H1 (cell line): Measurements from ENCODE around the gene TYW5. TPM values are rescaled to one million over a fixed set of nuclear protein-coding genes. Genes with fewer than 3 reads are reported as not detected.

Experiments used
- CTCF ChIA-PET: fragments of 300-600 bp; sonication (Branson Sonifier 250); formaldehyde crosslinking; loops from one replicate; lab custom pipeline; 2021; ENCODE audit not compliant: partially characterized antibody; lab: Charles Lee
- POLR2A ChIA-PET: fragments of 300-600 bp; sonication (Branson Sonifier 250); formaldehyde crosslinking; loops from one replicate; lab custom pipeline; 2021; ENCODE audit warnings: inconsistent platforms; ENCODE audit not compliant: partially characterized antibody; lab: Charles Lee
- DNase-seq, 2 experiments: peaks; one replicate each; pipeline versions ENCODE4 v3.0.0 to v3.0.0-alpha.2; 2010 to 2022; ENCODE audit warnings: low spot score in 2 of 2, low read depth in 1 of 2, mixed read lengths in 1 of 2
- FAIRE-seq: peaks from 2 replicates; lab custom pipeline; 2011; peaks lifted over from hg19 to GRCh38; lab: Jason Lieb, UNC
- H2AFZ ChIP-seq: 2 replicates; pipeline ENCODE4 v1.8.1; 2012; ENCODE audit warnings: low read length, inconsistent platforms
- H2AK5ac ChIP-seq: 2 replicates; pipeline ENCODE4 v1.6.1; 2013; ENCODE audit warnings: low read depth, low read length
- H2BK120ac ChIP-seq: replicated peaks from 2 replicates; pipeline ENCODE3; 2013; ENCODE audit warnings: low read depth, low read length, inconsistent platforms
- H2BK12ac ChIP-seq: 2 replicates; pipeline ENCODE4 v1.6.1; 2013; ENCODE audit warnings: low read depth, low read length
- H2BK15ac ChIP-seq: 2 replicates; pipeline ENCODE4 v1.6.1; 2013; ENCODE audit warnings: low read length
- H2BK20ac ChIP-seq: 2 replicates; pipeline ENCODE4 v1.6.1; 2013; ENCODE audit warnings: low read length
- H2BK5ac ChIP-seq: 2 replicates; pipeline ENCODE4 v1.6.1; 2013; ENCODE audit warnings: low read depth, low read length
- H3K14ac ChIP-seq: 2 replicates; pipeline ENCODE4 v1.6.1; 2013; ENCODE audit warnings: inconsistent platforms; ENCODE audit not compliant: insufficient read length
- H3K18ac ChIP-seq: 2 replicates; pipeline ENCODE4 v1.6.1; 2013; ENCODE audit warnings: low read length; ENCODE audit errors: extremely low read depth
- H3K23ac ChIP-seq: 2 replicates; pipeline ENCODE4 v1.6.1; 2013; ENCODE audit warnings: inconsistent platforms; ENCODE audit not compliant: insufficient read length
- H3K23me2 ChIP-seq: 2 replicates; pipeline ENCODE4 v1.6.1; 2013; ENCODE audit warnings: low read depth, low read length
- H3K27ac ChIP-seq: 2 replicates; pipeline ENCODE4 v1.6.1; 2011; ENCODE audit warnings: low read depth, low read length, inconsistent platforms
- H3K27me3 ChIP-seq, 4 experiments: replicated peaks in 1 of 4; 1 replicate in 1 of 4; 2 replicates in 3 of 4; pipeline versions ENCODE4 v1.6.1 to v1.8.1; 2011 to 2013; ENCODE audit warnings: low read length in 3 of 4, mild to moderate bottlenecking in 3 of 4, inconsistent platforms in 2 of 4, mixed read lengths in 2 of 4, moderate library complexity in 1 of 4; ENCODE audit not compliant: control insufficient read depth in 3 of 4, insufficient read depth in 3 of 4; ENCODE audit errors: extremely low read depth in 1 of 4
- H3K36me3 ChIP-seq, 4 experiments: 2 replicates each; pipeline versions ENCODE4 v1.6.1 to v1.8.1; 2011 to 2013; ENCODE audit warnings: mild to moderate bottlenecking in 4 of 4, low read length in 3 of 4, moderate library complexity in 2 of 4, control low read depth in 1 of 4, inconsistent platforms in 1 of 4; ENCODE audit not compliant: insufficient read depth in 4 of 4, control insufficient read depth in 2 of 4
- H3K4ac ChIP-seq: replicated peaks from 2 replicates; pipeline ENCODE3; 2013; ENCODE audit warnings: low read length, low read depth, mixed read lengths, inconsistent platforms; ENCODE audit not compliant: insufficient read length
- H3K4me1 ChIP-seq, 4 experiments: replicated peaks in 1 of 4; 1 replicate in 1 of 4; 2 replicates in 3 of 4; pipeline versions ENCODE4 v1.6.1 to v1.8.1; 2011 to 2013; ENCODE audit warnings: low read length in 3 of 4, inconsistent platforms in 2 of 4, mixed read lengths in 1 of 4; ENCODE audit not compliant: insufficient read depth in 4 of 4, control insufficient read depth in 3 of 4
- H3K4me2 ChIP-seq, 2 experiments: 2 replicates each; pipeline versions ENCODE4 v1.6.1 to v1.8.1; 2011 to 2013; ENCODE audit warnings: low read depth in 2 of 2, low read length in 2 of 2, control low read depth in 1 of 2, inconsistent platforms in 1 of 2, mild to moderate bottlenecking in 1 of 2; ENCODE audit not compliant: insufficient read depth in 1 of 2
- H3K4me3 ChIP-seq, 4 experiments: fragments of 200-600, 300-600 bp in 1 of 4; sonication (generic), shearing (Covaris generic), sonication (Bioruptor Twin) in 1 of 4; 2 replicates each; pipeline versions ENCODE4 v1.5.1 to v1.8.1; 2011 to 2016; ENCODE audit warnings: low read length in 4 of 4, low read depth in 3 of 4, control low read depth in 2 of 4, inconsistent platforms in 2 of 4, mild to moderate bottlenecking in 2 of 4, mixed read lengths in 1 of 4, moderate library complexity in 1 of 4; ENCODE audit not compliant: insufficient read depth in 2 of 4; ENCODE audit errors: extremely low read depth in 1 of 4
- H3K56ac ChIP-seq: replicated peaks from 2 replicates; pipeline ENCODE3; 2013; ENCODE audit warnings: low read depth, mild to moderate bottlenecking, mixed read lengths, low read length, inconsistent platforms; ENCODE audit not compliant: insufficient read length
- H3K79me1 ChIP-seq: 2 replicates; pipeline ENCODE4 v1.6.1; 2013; ENCODE audit warnings: low read depth, low read length, control low read depth
- H3K79me2 ChIP-seq, 2 experiments: 2 replicates each; pipeline versions ENCODE4 v1.6.1 to v1.8.1; 2012 to 2013; ENCODE audit warnings: low read length in 2 of 2, mild to moderate bottlenecking in 2 of 2, inconsistent platforms in 1 of 2; ENCODE audit not compliant: insufficient read depth in 2 of 2, control insufficient read depth in 1 of 2
- H3K9ac ChIP-seq, 4 experiments: replicated peaks in 1 of 4; 1 replicate in 1 of 4; 2 replicates in 3 of 4; pipeline versions ENCODE4 v1.6.1 to v1.8.1; 2011 to 2013; ENCODE audit warnings: low read depth in 3 of 4, low read length in 3 of 4, control low read depth in 2 of 4, mild to moderate bottlenecking in 2 of 4, moderate library complexity in 2 of 4, inconsistent platforms in 1 of 4; ENCODE audit errors: extremely low read depth in 1 of 4
- H3K9me3 ChIP-seq, 2 experiments: 2 replicates each; pipeline versions ENCODE4 v1.6.1 to v1.8.1; 2012 to 2013; ENCODE audit warnings: mild to moderate bottlenecking in 2 of 2, moderate library complexity in 2 of 2, control low read depth in 1 of 2, inconsistent platforms in 1 of 2, low read depth in 1 of 2, low read length in 1 of 2, mixed read lengths in 1 of 2; ENCODE audit not compliant: insufficient read depth in 2 of 2
- H4K20me1 ChIP-seq, 2 experiments: replicated peaks in 1 of 2; 2 replicates each; pipeline versions ENCODE3 to v1.8.1; 2011 to 2013; ENCODE audit warnings: inconsistent platforms in 2 of 2, low read length in 2 of 2, mild to moderate bottlenecking in 1 of 2; ENCODE audit not compliant: insufficient read depth in 2 of 2, control insufficient read depth in 1 of 2
- H4K5ac ChIP-seq: 2 replicates; pipeline ENCODE4 v1.6.1; 2013; ENCODE audit warnings: low read length, low read depth, mixed read lengths, inconsistent platforms; ENCODE audit not compliant: insufficient read length
- H4K8ac ChIP-seq: 2 replicates; pipeline ENCODE4 v1.8.0; 2013; ENCODE audit warnings: mild to moderate bottlenecking, moderate library complexity, low read length, inconsistent platforms; ENCODE audit not compliant: insufficient read depth; ENCODE audit errors: extremely low read depth
- H4K91ac ChIP-seq: replicated peaks from 2 replicates; pipeline ENCODE3; 2013; ENCODE audit warnings: low read length, mixed read lengths, inconsistent platforms; ENCODE audit not compliant: insufficient read length
- BACH1 ChIP-seq: IDR thresholded peaks from 2 replicates; pipeline ENCODE4 v1.6.1; 2012; ENCODE audit warnings: low read length, improper control_type of control experiment
- BRCA1 ChIP-seq: IDR thresholded peaks from 2 replicates; pipeline ENCODE4 v1.6.1; 2012; ENCODE audit warnings: low read depth, low read length, improper control_type of control experiment
- EP300 ChIP-seq, 2 experiments: IDR thresholded peaks; 1 replicate in 1 of 2; 2 replicates in 1 of 2; pipeline ENCODE4 v1.6.1; 2011 to 2012; ENCODE audit warnings: low read depth in 2 of 2, low read length in 2 of 2, mild to moderate bottlenecking in 2 of 2, borderline replicate concordance in 1 of 2, inconsistent platforms in 1 of 2, moderate library complexity in 1 of 2
- MAFK ChIP-seq: IDR thresholded peaks from 2 replicates; pipeline ENCODE4 v1.6.1; 2012; ENCODE audit warnings: low read depth, mild to moderate bottlenecking, improper control_type of control experiment, low read length
- POLR2A ChIP-seq, 2 experiments: IDR thresholded peaks; 1 replicate in 1 of 2; 2 replicates in 1 of 2; pipeline ENCODE4 v1.6.1; 2011; ENCODE audit warnings: low read depth in 2 of 2, low read length in 2 of 2, mild to moderate bottlenecking in 2 of 2; ENCODE audit errors: control extremely low read depth in 1 of 2
- POU5F1 ChIP-seq: IDR thresholded peaks from 2 replicates; pipeline ENCODE4 v1.6.1; 2011; ENCODE audit warnings: low read depth, mild to moderate bottlenecking, low read length, moderate library complexity
- SIX5 ChIP-seq: IDR thresholded peaks from 2 replicates; pipeline ENCODE4 v1.6.1; 2011; ENCODE audit warnings: mild to moderate bottlenecking, low read depth, low read length
- SUZ12 ChIP-seq: fragments of 200-600 bp; sonication (generic); IDR thresholded peaks from 2 replicates; pipeline ENCODE4 v1.6.1; 2012; ENCODE audit warnings: mild to moderate bottlenecking, inconsistent platforms, low read length, moderate library complexity, mixed read lengths
- TAF1 ChIP-seq: IDR thresholded peaks from 2 replicates; pipeline ENCODE4 v1.6.1; 2011; ENCODE audit warnings: mild to moderate bottlenecking, low read depth, low read length
- WGBS, 2 experiments: shearing (Covaris generic) in 1 of 2; methylation state at CpG; one replicate each; pipeline versions ENCODE4 v1.1.6 to v1.1.7; 2013 to 2015; ENCODE audit warnings: low lambda C conversion rate in 2 of 2, mixed read lengths in 2 of 2, inconsistent platforms in 1 of 2, low coverage in 1 of 2, missing lambda C conversion rate in 1 of 2; ENCODE audit not compliant: insufficient replicate concordance in 2 of 2, insufficient coverage in 1 of 2, insufficient read length in 1 of 2; ENCODE audit errors: extremely low coverage in 1 of 2, missing lambda C conversion rate in 1 of 2; 5-methylcytosine and 5-hydroxymethylcytosine counted together
- polyA plus RNA-seq, 7 experiments: library from polyadenylated mRNA; depleted of rRNA in 3 of 7; stranded (reverse) in 5 of 7; unstranded in 2 of 7; fragments of >200 nt in 5 of 7; fragments of 200-250 nt in 2 of 7; gene quantifications; 1 replicate in 5 of 7; 2 replicates in 1 of 7; 4 replicates in 1 of 7; pipeline versions ENCODE4 v1.2.1 to v1.2.3, GENCODE V29; 2011 to 2013; ENCODE audit warnings: missing spikeins in 2 of 7, mixed read lengths in 2 of 7
- total RNA-seq: library from RNA; stranded (reverse); fragmentation: NEBNext Ultra II Directional; extraction: Animal tissue kit (Norgen Biotek cat#: 25700); gene quantifications from 2 replicates; pipeline ENCODE4 v1.2.1, GENCODE V29; 2021
- TF ChIP-seq, protein P1 (sequence below): IDR thresholded peaks from 2 replicates; pipeline ENCODE4 v1.6.1; 2011; ENCODE audit warnings: low read length, improper control_type of control experiment
- TF ChIP-seq, protein P2 (sequence below): IDR thresholded peaks from 2 replicates; pipeline ENCODE4 v1.6.1; 2012; ENCODE audit warnings: low read length, inconsistent platforms

Gene TYW5
- total and polyA plus RNA-seq, 2 of the 8 experiments (the other 6 are each of a cell fraction or from before 2014, with no cell fraction given): 5.4 to 11.3 TPM

DNA sequence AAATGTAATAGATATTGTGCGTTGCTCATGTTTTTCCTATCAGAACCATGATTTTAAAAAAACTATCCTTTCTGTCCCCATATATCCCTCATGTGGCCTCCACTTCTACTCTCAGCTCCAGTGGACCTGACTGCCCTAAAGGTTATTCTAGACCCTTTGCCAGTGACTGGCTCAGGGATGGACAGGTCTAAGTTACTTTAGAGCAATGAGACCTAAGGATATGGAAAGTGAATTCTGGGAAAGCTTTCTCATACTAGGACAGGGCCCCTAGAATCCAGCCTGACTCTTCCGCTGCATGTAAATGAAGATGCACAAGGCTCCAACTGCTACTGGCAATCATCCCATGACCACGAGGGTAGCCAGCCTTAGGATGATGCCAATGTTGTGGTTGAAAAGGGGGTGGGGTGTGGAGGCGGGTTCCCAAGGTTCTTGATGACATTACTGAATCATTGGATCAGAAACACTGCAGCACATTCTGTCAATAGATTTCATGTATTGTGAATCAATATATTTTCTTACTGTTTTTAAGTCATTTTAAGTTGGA is 22.9 kb downstream of the TYW5 start:
- no peak overlapping the region for H2BK5ac ChIP-seq
- DNase-seq (no peak), FAIRE-seq (no peak)
- no peaks in the 10 kb centered on the region; a peak in 1 of 4 replicates for H3K79me2 ChIP-seq
- no peak overlapping the region for H3K18ac ChIP-seq
- no peaks in the 10 kb centered on the region for H3K9me3 ChIP-seq
- H4K5ac ChIP-seq: no peak overlapping the region
- H2AK5ac ChIP-seq: no peak overlapping the region
- no peak overlapping the region for H4K8ac ChIP-seq
- no peak overlapping the region for H2BK120ac ChIP-seq
- no peak overlapping the region for H3K4ac ChIP-seq
- no peak overlapping the region for H4K91ac ChIP-seq
- ChIA-PET CTCF (no interaction called here), POLR2A (interaction anchor here (1.0 to 2.0 kb wide), 3 partner anchors 8 to 22 kb away, joined by 5 to 8 read pairs (median 7); partner anchors contain the start of genes MAIP1 and TYW5)
- no peak overlapping the region for H2BK12ac ChIP-seq
- no peak overlapping the region for H2BK15ac ChIP-seq
- no peaks in the 10 kb centered on the region; the same call in 1 of the 2 replicates for H3K79me1 ChIP-seq
- peaks cover 0 to 70% (median 13%) of the 10 kb centered on the region in 4 experiments; a peak in 6 of 8 replicates for H3K36me3 ChIP-seq
- H4K20me1 ChIP-seq: no peaks in the 10 kb centered on the region
- no peak overlapping the region for H3K27ac ChIP-seq
- no peak overlapping the region for H3K4me2 ChIP-seq
- no peak overlapping the region for H3K4me3 ChIP-seq
- no peaks in the 10 kb centered on the region for H3K27me3 ChIP-seq
- no peak overlapping the region for H3K14ac ChIP-seq
- WGBS, 2 experiments: 96% methylated on average over 4 of the region's 4 CpGs; no CpG with 5 or more reads in 1 of the 2 experiments
- peaks cover 0 to 5% (median 0%) of the 10 kb centered on the region in 4 experiments; a peak in 3 of 7 replicates for H3K4me1 ChIP-seq
- no peak overlapping the region for H3K56ac ChIP-seq
- H3K23ac ChIP-seq: no peak overlapping the region
- no peaks in the 10 kb centered on the region; the same call in 1 of the 2 replicates for H3K23me2 ChIP-seq
- no peak overlapping the region for H3K9ac ChIP-seq
- H2BK20ac ChIP-seq: no peak overlapping the region
- no peak overlapping the region for H2AFZ ChIP-seq
- TF ChIP-seq TAF1 (no peak), BRCA1 (no peak), EP300 (IDR thresholded peaks at IDR 0.05; ENCODE audit: borderline replicate concordance in 1 of 2, low read depth in 2 of 2, low read length in 2 of 2) (no peak), SIX5 (no peak), SUZ12 (no peak), POU5F1 (no peak), BACH1 (no peak), POLR2A (IDR thresholded peaks at IDR 0.05; ENCODE audit: control extremely low read depth in 1 of 2, low read depth in 2 of 2, low read length in 2 of 2) (no peak), MAFK (no peak)
- TF ChIP-seq, protein P1, sequence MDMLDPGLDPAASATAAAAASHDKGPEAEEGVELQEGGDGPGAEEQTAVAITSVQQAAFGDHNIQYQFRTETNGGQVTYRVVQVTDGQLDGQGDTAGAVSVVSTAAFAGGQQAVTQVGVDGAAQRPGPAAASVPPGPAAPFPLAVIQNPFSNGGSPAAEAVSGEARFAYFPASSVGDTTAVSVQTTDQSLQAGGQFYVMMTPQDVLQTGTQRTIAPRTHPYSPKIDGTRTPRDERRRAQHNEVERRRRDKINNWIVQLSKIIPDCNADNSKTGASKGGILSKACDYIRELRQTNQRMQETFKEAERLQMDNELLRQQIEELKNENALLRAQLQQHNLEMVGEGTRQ: no peak
- TF ChIP-seq, protein P2, sequence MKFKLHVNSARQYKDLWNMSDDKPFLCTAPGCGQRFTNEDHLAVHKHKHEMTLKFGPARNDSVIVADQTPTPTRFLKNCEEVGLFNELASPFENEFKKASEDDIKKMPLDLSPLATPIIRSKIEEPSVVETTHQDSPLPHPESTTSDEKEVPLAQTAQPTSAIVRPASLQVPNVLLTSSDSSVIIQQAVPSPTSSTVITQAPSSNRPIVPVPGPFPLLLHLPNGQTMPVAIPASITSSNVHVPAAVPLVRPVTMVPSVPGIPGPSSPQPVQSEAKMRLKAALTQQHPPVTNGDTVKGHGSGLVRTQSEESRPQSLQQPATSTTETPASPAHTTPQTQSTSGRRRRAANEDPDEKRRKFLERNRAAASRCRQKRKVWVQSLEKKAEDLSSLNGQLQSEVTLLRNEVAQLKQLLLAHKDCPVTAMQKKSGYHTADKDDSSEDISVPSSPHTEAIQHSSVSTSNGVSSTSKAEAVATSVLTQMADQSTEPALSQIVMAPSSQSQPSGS: no peak
